Measurements from ENCODE around the gene ZBP1.
A peak's percentile ranks its signal among the peaks of the same experiment; 100 is the strongest.
"Not testable (repeated sequence)": the region's sequence is repeated elsewhere in the genome, so short reads cannot be mapped to it uniquely, and the experiment has no call there.

The ZBP1 gene

GRCh38 chr20:57632286-57632685 is 12.1 kb upstream of the ZBP1 start:
- Mint-ChIP-seq H3K9me3 (peaks cover 30% of the 10 kb centered on the region), H3K4me3 (no peak overlapping the region), H3K27me3 (no peaks in the 10 kb centered on the region), H3K4me1 (ENCODE audit: low read depth) (peaks cover 45% of the 10 kb centered on the region), H3K36me3 (ENCODE audit: low read depth) (no peaks in the 10 kb centered on the region), H3K27ac (no peak overlapping the region)

GRCh38 chr20:57630061-57630460 is 9.8 kb upstream of the ZBP1 start:
- H3K9me3 Mint-ChIP-seq, result peaks cover 11% of the 10 kb centered on the region
- H3K4me1 Mint-ChIP-seq (ENCODE audit: low read depth), result peaks cover 56% of the 10 kb centered on the region
- peaks cover 6% of the 10 kb centered on the region for H3K36me3 Mint-ChIP-seq (ENCODE audit: low read depth)
- H3K4me3 Mint-ChIP-seq, result peak overlapping the region; percentile 85
- peak overlapping the region; percentile 92 for H3K27ac Mint-ChIP-seq
- no peaks in the 10 kb centered on the region for H3K27me3 Mint-ChIP-seq

GRCh38 chr20:57629491-57629901 is 9.3 kb upstream of the ZBP1 start:
- Mint-ChIP-seq H3K27ac (peak overlapping the region; percentile 92), H3K4me3 (peak overlapping the region; percentile 85), H3K9me3 (peaks cover 12% of the 10 kb centered on the region), H3K4me1 (ENCODE audit: low read depth) (peaks cover 56% of the 10 kb centered on the region), H3K36me3 (ENCODE audit: low read depth) (peaks cover 10% of the 10 kb centered on the region)
- not testable (repeated sequence) for H3K27me3 Mint-ChIP-seq

- not testable (repeated sequence) for H3K27me3 Mint-ChIP-seq
- peaks cover 10% of the 10 kb centered on the region for H3K36me3 Mint-ChIP-seq (ENCODE audit: low read depth)
- peaks cover 53% of the 10 kb centered on the region for H3K4me1 Mint-ChIP-seq (ENCODE audit: low read depth)
Measured at GRCh38 chr20:57628962-57629308, 8.7 kb upstream of the ZBP1 start.

GRCh38 chr20:57628047-57628961 is 8.1 kb upstream of the ZBP1 start:
- Mint-ChIP-seq H3K27ac (peak overlapping the region; percentile 97), H3K27me3 (no peaks in the 10 kb centered on the region), H3K4me3 (peak overlapping the region; percentile 90), H3K36me3 (ENCODE audit: low read depth) (peaks cover 10% of the 10 kb centered on the region), H3K9me3 (peaks cover 10% of the 10 kb centered on the region), H3K4me1 (ENCODE audit: low read depth) (peaks cover 49% of the 10 kb centered on the region)

More at GRCh38 chr20:57628962-57629308, 8.7 kb upstream of the ZBP1 start:
- H3K4me3 Mint-ChIP-seq, result peak overlapping the region; percentile 85
- H3K9me3 Mint-ChIP-seq, result peaks cover 12% of the 10 kb centered on the region
- peak overlapping the region; percentile 92 for H3K27ac Mint-ChIP-seq

- H3K27me3 Mint-ChIP-seq, result no peaks in the 10 kb centered on the region
- H3K4me3 Mint-ChIP-seq, result peak overlapping the region; percentile 90
- peaks cover 10% of the 10 kb centered on the region for H3K36me3 Mint-ChIP-seq (ENCODE audit: low read depth)
- H3K9me3 Mint-ChIP-seq, result peaks cover 9% of the 10 kb centered on the region
- peak overlapping the region; percentile 97 for H3K27ac Mint-ChIP-seq
- H3K4me1 Mint-ChIP-seq (ENCODE audit: low read depth), result peaks cover 45% of the 10 kb centered on the region
Measured at GRCh38 chr20:57627339-57627738, 7.1 kb upstream of the ZBP1 start.

- Mint-ChIP-seq H3K27me3 (no peaks in the 10 kb centered on the region), H3K4me1 (ENCODE audit: low read depth) (peaks cover 57% of the 10 kb centered on the region), H3K4me3 (no peak overlapping the region), H3K36me3 (ENCODE audit: low read depth) (peaks cover 10% of the 10 kb centered on the region), H3K27ac (peak overlapping the region; percentile 39), H3K9me3 (peaks cover 9% of the 10 kb centered on the region)
Measured at GRCh38 chr20:57625978-57626377, 5.8 kb upstream of the ZBP1 start.

- Mint-ChIP-seq H3K36me3 (ENCODE audit: low read depth) (peaks cover 10% of the 10 kb centered on the region), H3K9me3 (peaks cover 9% of the 10 kb centered on the region), H3K27me3 (no peaks in the 10 kb centered on the region), H3K4me3 (no peak overlapping the region), H3K4me1 (ENCODE audit: low read depth) (peaks cover 62% of the 10 kb centered on the region), H3K27ac (peak overlapping the region; percentile 39)
Measured at GRCh38 chr20:57625181-57625958, 5.1 kb upstream of the ZBP1 start.

GRCh38 chr20:57624124-57624523 is 3.9 kb upstream of the ZBP1 start:
- Mint-ChIP-seq H3K9me3 (peaks cover 5% of the 10 kb centered on the region), H3K4me1 (ENCODE audit: low read depth) (peaks cover 62% of the 10 kb centered on the region), H3K36me3 (ENCODE audit: low read depth) (peaks cover 10% of the 10 kb centered on the region), H3K27ac (no peak overlapping the region), H3K4me3 (no peak overlapping the region), H3K27me3 (no peaks in the 10 kb centered on the region)

GRCh38 chr20:57622579-57623381 is 2.6 kb upstream of the ZBP1 start:
- H3K4me1 Mint-ChIP-seq (ENCODE audit: low read depth), result peaks cover 65% of the 10 kb centered on the region
- H3K36me3 Mint-ChIP-seq (ENCODE audit: low read depth), result peaks cover 10% of the 10 kb centered on the region
- no peak overlapping the region for H3K4me3 Mint-ChIP-seq
- H3K9me3 Mint-ChIP-seq, result peaks cover 5% of the 10 kb centered on the region
- no peak overlapping the region for H3K27ac Mint-ChIP-seq
- H3K27me3 Mint-ChIP-seq, result no peaks in the 10 kb centered on the region

- H3K27me3 Mint-ChIP-seq, result no peaks in the 10 kb centered on the region
- H3K4me3 Mint-ChIP-seq, result no peak overlapping the region
- no peak overlapping the region for H3K27ac Mint-ChIP-seq
Measured at GRCh38 chr20:57622201-57622570, 2.0 kb upstream of the ZBP1 start.

GRCh38 chr20:57621421-57622200 is 1.4 kb upstream of the ZBP1 start:
- H3K27ac Mint-ChIP-seq, result peak overlapping the region; percentile 90

More at GRCh38 chr20:57622201-57622570, 2.0 kb upstream of the ZBP1 start:
- peaks cover 10% of the 10 kb centered on the region for H3K36me3 Mint-ChIP-seq (ENCODE audit: low read depth)
- peaks cover 5% of the 10 kb centered on the region for H3K9me3 Mint-ChIP-seq
- H3K4me1 Mint-ChIP-seq (ENCODE audit: low read depth), result peaks cover 65% of the 10 kb centered on the region

GRCh38 chr20:57620999-57621398 is 773 bp upstream of the ZBP1 start:
- Mint-ChIP-seq H3K4me3 (peak overlapping the region; percentile 75), H3K27ac (peak overlapping the region; percentile 90), H3K27me3 (no peaks in the 10 kb centered on the region), H3K9me3 (peaks cover 5% of the 10 kb centered on the region), H3K36me3 (ENCODE audit: low read depth) (peaks cover 10% of the 10 kb centered on the region), H3K4me1 (ENCODE audit: low read depth) (peaks cover 60% of the 10 kb centered on the region)

More at GRCh38 chr20:57621421-57622200, 1.4 kb upstream of the ZBP1 start:
- Mint-ChIP-seq H3K4me3 (peak overlapping the region; percentile 75), H3K4me1 (ENCODE audit: low read depth) (peaks cover 66% of the 10 kb centered on the region), H3K9me3 (peaks cover 5% of the 10 kb centered on the region), H3K27me3 (no peaks in the 10 kb centered on the region), H3K36me3 (ENCODE audit: low read depth) (peaks cover 10% of the 10 kb centered on the region)
